HG03575 (cell line): ENCODE data around the gene SLA2.
"Not testable (repeated sequence)": the region's sequence is repeated elsewhere in the genome, so short reads cannot be mapped to it uniquely, and the experiment has no call there.

Experiments used
- ATAC-seq: cut with Tn5 transposase; IDR thresholded peaks from one replicate; pipeline ENCODE4 v1.9.1; 2021; ENCODE audit not compliant: unreplicated experiment, insufficient number of reproducible peaks, low FRiP score; ENCODE audit errors: extremely low read depth

SLA2 gene

GRCh38 chr20:36647196-36648121, 1.5 kb upstream of the SLA2 start:
- no peak for ATAC-seq

- ATAC-seq: no peak
Observed at GRCh38 chr20:36646678-36647077, 682 bp upstream of the SLA2 start.

- no peak for ATAC-seq
Observed at GRCh38 chr20:36645353-36645752, 643 bp downstream of the SLA2 start.

- no peak for ATAC-seq
Observed at GRCh38 chr20:36644706-36645095, 1.3 kb downstream of the SLA2 start.

- ATAC-seq: no peak
Observed at GRCh38 chr20:36644032-36644705, 1.8 kb downstream of the SLA2 start.

- no peak for ATAC-seq
Observed at GRCh38 chr20:36642136-36642535, 3.9 kb downstream of the SLA2 start.

- no peak for ATAC-seq
Observed at GRCh38 chr20:36641506-36641843, 4.5 kb downstream of the SLA2 start.

GRCh38 chr20:36638876-36639400, 7.1 kb downstream of the SLA2 start:
- not testable (repeated sequence) for ATAC-seq

GRCh38 chr20:36634342-36634741, 11.7 kb downstream of the SLA2 start:
- ATAC-seq: no peak

- ATAC-seq: no peak
Observed at GRCh38 chr20:36633285-36633772, 12.7 kb downstream of the SLA2 start.

GRCh38 chr20:36632487-36633284, 13.3 kb downstream of the SLA2 start:
- no peak for ATAC-seq

- ATAC-seq: no peak
Observed at GRCh38 chr20:36632147-36632486, 13.9 kb downstream of the SLA2 start.

GRCh38 chr20:36631646-36632045, 14.3 kb downstream of the SLA2 start:
- no peak for ATAC-seq

- ATAC-seq: no peak
Observed at GRCh38 chr20:36629719-36630681, 16.0 kb downstream of the SLA2 start.

GRCh38 chr20:36628076-36628475, 17.9 kb downstream of the SLA2 start:
- no peak for ATAC-seq

- ATAC-seq: no peak
Observed at GRCh38 chr20:36624944-36625324, 21.1 kb downstream of the SLA2 start.

GRCh38 chr20:36624068-36624943, 21.7 kb downstream of the SLA2 start:
- ATAC-seq: no peak
